GM19351 (cell line): ENCODE data around the gene HIBCH.

Experiments used
- ATAC-seq: cut with Tn5 transposase; IDR thresholded peaks from one replicate; pipeline ENCODE4 v1.9.1; 2021; ENCODE audit warnings: mild to moderate bottlenecking, moderate library complexity; ENCODE audit not compliant: unreplicated experiment

HIBCH gene

GRCh38 chr2:190199109-190199508 is 120.5 kb downstream of the HIBCH start:
- ATAC-seq, result no peak

GRCh38 chr2:190197143-190197720 is 122.4 kb downstream of the HIBCH start:
- no peak for ATAC-seq

- ATAC-seq, result no peak
These were observed 129.0 kb downstream of the HIBCH start for GRCh38 chr2:190190507-190191162.

- no peak for ATAC-seq
These were observed 131.3 kb downstream of the HIBCH start for GRCh38 chr2:190188289-190188688.

GRCh38 chr2:190186238-190186637 is 133.4 kb downstream of the HIBCH start:
- no peak for ATAC-seq

GRCh38 chr2:190185380-190185779 is 134.2 kb downstream of the HIBCH start:
- no peak for ATAC-seq

- ATAC-seq, result no peak
These were observed 135.2 kb downstream of the HIBCH start for GRCh38 chr2:190184460-190184859.

- no peak for ATAC-seq
These were observed 136.1 kb downstream of the HIBCH start for GRCh38 chr2:190183539-190183938.

- peak; percentile 52 for ATAC-seq
These were observed 137.5 kb downstream of the HIBCH start for GRCh38 chr2:190182071-190182524.

GRCh38 chr2:190181123-190181669 is 138.4 kb downstream of the HIBCH start:
- ATAC-seq, result no peak

GRCh38 chr2:190180313-190181122 is 139.1 kb downstream of the HIBCH start:
- peak; percentile 68 for ATAC-seq

- no peak for ATAC-seq
These were observed 139.8 kb downstream of the HIBCH start for GRCh38 chr2:190179754-190180312.

- no peak for ATAC-seq
These were observed 141.4 kb downstream of the HIBCH start for GRCh38 chr2:190178066-190178722.

- no peak for ATAC-seq
These were observed 142.2 kb downstream of the HIBCH start for GRCh38 chr2:190177249-190178040.

- ATAC-seq, result no peak
These were observed 146.2 kb downstream of the HIBCH start for GRCh38 chr2:190173392-190173791.

GRCh38 chr2:190170673-190171072 is 149.0 kb downstream of the HIBCH start:
- ATAC-seq, result no peak

GRCh38 chr2:190169221-190170072 is 150.2 kb downstream of the HIBCH start:
- no peak for ATAC-seq

- ATAC-seq, result no peak
These were observed 151.9 kb downstream of the HIBCH start for GRCh38 chr2:190167702-190168101.

- no peak for ATAC-seq
These were observed 154.1 kb downstream of the HIBCH start for GRCh38 chr2:190165491-190165890.
